GM21825 (cell line): Measurements from ENCODE around the gene ATCAY.
A peak's percentile ranks its signal among the peaks of the same experiment; 100 is the strongest.
"Not testable (repeated sequence)": the region's sequence is repeated elsewhere in the genome, so short reads cannot be mapped to it uniquely, and the experiment has no call there.

Experiments
- ATAC-seq: cut with Tn5 transposase; IDR thresholded peaks from one replicate; pipeline ENCODE4 v1.9.1; 2021; ENCODE audit warnings: mild to moderate bottlenecking, moderate library complexity; ENCODE audit not compliant: unreplicated experiment

Gene ATCAY

DNA sequence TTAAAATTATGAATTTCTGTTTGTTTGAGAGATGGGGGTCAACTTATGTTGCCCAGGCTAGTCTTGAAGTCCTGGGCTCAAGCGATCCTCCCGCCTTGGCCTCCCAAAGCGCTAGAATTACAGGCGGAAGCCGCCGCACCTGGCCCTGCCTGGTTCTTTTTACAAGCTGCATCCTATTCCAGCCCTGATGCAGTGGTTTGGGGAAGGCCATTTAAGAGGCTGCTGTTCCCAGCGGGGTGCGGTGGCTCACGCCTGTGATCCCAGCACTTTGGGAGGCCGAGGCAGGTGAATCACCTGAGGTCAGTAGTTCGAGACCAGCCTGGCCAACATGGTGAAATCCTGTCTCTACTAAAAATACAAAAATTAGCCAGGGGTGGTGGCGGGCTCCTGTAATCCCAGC, 87.5 kb downstream of the ATCAY start:
- ATAC-seq, result not testable (repeated sequence)

DNA sequence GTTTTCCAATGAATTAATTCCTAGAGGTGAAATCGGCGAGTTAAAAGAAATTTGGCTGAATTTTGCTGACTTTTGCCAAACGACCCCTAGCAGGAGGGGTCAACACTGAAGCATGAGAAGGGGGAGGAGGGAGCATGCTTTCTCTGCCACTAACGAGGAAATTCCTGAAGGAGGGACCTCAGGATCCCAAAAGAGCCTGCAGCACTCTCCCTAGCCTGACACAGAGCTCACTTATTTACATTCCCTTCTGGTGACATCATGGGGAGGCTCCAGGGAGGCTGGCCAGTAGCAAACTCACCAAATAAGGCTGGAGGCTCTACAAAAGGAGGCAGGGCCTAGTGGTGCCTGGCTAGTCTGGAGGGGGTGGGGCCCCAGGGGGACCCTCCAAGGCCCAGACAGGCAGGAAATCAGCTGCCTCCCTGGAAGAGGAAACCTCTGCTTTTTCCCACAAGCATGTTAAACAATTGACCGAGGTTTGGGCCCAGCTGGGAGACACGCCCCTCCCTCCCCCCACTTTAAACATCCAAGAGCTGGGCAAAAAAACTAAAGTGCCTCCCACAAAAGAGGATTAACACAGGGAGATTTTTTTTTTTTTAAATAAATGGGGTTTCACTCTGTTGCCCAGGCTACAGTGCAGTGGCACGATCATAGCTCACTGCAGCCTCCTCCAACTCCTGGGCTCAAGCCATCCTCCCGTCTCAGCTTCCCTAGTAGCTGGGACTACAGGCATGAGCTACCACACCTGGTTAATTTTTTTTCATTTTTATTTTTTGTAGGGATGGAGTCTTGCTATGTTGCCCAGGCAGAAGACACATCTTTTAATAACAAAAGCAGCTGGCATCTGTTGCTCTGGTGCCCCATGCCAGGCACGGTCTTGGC, 88.3 kb downstream of the ATCAY start:
- ATAC-seq, result no peak

DNA sequence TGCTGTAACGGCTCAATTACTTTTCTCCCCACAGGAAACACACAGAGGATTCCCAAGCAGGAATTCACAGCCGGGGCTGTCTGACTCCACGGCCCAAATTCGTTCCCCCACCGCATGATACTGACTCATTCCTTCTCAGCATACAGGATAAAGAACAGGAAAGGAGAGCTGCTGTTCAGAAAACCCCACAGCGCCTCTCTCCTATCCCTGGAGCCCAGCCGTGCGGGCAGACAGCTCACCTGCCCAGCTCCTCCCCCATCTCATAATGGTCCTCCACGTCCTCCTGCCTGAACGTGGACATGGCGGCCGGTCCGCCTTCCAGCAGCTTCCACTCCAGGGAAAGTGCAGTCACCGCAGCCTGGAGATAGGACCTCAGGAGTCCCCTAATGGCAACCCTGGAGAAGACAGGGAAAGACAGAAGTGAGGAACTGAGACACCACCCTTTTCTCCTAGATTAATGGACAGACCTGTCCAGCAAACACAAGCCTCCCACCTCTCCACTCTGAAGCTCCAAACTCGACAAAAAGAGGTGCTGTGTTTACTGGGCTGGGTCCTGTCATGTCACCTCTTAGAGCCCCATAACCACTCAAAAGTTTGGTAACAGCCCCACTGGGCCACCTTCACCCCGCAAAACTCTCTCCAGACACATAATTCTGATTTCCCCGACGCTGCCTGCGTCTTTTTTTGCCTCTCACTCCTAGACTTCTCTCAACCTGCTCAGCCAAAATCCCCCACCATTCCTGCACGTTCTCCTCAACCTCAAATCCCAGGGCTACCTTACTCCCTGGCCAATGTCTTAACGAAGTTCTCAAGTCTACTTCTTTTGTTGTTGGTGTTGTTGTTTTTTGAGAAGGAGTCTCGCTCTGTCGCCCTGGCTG, 89.2 kb downstream of the ATCAY start:
- ATAC-seq, result no peak

DNA sequence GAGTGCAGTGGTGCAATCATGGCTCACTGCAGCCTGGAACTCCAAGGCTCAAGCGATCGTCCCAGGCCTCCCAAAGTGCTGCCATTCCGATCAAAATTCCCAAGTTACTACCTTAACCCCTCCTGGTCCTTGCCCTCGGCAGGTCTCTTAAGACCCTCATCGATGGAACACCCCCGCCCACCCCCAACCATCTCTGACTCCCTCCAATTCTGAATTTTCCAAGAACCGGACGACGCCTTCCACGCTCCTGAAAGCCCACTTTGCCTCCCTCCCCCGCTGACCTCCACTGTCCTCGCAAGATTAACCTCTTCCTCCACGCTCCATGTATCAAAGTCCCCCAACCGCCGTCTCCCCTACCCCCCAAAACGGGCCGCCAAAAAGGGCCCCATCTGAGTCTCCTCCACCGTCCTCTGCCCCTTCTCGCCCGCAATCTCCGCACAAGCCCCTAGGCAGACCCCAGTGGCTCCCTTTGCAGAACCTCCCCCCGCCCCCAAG, 89.9 kb downstream of the ATCAY start:
- ATAC-seq, result no peak

DNA sequence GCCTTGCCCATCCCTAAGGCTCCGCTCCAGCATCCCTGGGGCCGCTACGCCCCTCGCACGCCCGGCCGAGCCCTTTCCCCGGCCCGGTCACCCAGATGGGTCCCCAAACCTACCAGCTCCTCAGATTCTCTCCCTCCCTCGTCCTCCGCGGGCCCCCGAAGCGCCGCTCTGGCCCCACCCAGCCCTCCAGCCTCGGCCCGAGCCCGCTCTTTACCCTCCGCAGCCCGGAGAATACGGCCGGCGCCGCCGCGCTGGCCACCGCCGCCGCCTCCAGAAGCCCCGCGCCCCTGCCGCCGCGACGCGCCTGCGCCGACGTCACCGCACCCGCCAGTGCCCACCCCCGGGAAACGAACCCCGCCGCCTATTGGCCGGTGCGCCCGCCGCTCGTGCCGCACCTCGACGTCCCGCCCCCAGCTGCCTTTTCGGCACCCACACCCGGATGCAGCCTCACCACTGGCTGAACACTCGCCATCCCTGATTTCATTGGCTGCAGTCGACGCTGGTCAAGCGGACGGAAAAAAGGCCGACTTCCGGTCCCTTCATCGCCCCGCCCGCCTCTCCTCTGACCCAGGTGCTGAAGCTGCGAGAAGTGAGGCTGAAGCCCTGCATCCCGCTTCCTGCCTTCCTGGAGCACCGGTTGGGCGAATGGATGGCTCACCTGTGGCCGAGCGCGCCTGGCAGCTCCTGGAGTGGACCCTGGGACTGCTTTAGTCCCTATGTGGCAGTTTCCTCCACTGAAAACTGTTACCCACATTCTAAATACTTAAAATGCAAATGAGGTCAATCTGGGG, 90.5 kb downstream of the ATCAY start, which contains the start of gene DAPK3:
TSS of gene DAPK3 (minus strand) at position 292 of the 791 bp plus-strand sequence. CDS start 1,364 bp downstream, outside the sequence.
- ATAC-seq, result peak; percentile 88

DNA sequence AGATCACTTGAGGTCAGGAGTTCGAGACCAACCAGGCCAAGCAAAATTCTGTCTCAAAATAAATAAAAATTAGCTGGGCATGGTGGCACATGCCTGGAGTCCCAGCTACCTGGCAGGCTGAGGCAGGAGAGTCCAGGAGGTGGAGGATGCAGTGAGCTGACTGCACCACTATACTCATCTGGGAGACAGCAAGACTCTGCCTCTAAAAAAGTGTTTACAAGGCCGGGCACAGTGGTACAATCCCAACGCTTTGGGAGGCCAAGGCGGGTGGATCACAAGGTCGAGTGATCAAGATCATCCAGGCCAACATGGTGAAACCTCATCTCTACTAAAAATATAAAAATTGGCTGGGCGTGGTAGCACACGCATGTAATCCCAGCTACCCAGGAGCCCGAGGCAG, 94.7 kb downstream of the ATCAY start:
- no peak for ATAC-seq

DNA sequence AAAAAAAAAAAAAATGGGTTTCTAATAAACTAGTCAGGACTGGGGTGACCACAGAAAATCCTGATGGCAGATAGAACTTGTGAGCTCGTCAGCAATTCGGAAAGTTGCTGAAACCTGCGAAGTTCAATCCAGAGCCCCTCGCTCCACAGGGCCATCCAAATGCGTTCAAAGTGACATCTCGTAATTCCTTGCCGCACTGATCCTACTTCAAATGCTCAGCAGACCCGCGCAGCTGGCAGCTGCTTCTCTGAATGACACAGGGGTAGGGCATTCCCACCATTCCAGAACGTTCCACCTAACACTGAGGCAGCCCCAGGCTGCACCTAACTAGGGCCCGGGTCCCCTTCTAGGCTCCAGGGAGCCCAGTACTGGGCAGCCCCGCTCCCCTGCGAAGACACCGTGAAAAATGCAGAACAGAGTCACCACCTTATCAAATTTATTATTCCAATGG, 95.2 kb downstream of the ATCAY start:
- no peak for ATAC-seq

DNA sequence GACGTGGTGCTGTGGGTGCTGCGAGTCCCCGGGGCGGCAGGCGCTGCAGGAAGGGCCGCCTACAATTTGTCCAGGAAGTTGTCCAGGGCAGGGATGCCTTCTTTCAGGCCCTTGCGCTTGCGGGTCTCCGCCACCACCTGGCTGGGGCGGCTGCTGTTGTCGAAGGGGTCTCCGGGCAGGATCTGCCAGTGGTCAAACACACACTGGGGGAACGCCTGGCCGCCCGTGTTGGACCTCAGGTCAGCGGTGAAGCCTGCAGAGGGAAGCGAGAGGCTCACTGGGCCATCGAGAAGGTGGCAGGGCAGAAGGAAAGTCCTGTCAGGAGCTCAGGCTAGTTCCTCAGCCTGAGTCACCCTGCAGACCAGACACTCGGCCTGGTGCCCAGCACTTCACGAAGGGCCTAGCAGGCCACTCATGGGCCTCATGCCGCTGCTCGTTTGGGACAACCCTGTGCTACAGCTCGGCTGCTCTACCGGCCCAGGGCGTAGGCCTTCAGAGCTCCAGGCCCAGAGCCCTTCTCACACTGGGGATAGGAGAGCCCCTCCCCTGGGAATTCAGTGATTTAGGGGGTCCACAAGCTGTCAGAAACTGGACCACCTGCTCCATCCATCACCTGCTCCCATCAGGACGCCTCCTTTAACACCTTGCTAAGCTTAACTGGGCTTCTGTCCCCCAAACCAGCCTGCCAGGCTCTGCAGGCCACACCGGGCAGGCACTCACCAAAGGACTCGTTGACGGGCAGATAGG, 96.2 kb downstream of the ATCAY start:
- ATAC-seq, result no peak
